Measurements from ENCODE around the gene MAGEB17. TPM values are rescaled to one million over a fixed set of nuclear protein-coding genes. Genes with fewer than 3 reads are reported as not detected.
"Not testable (repeated sequence)": the region's sequence is repeated elsewhere in the genome, so short reads cannot be mapped to it uniquely, and the experiment has no call there.

The MAGEB17 gene
- total RNA-seq, 2 donors from 2014 or later = not detected

- H3K27ac ChIP-seq = no peak overlapping the region
- intact Hi-C loops (cut with DNase I) = no loop called here
Observed at GRCh38 chrX:16143968-16144367, 23.3 kb upstream of the MAGEB17 start.

GRCh38 chrX:16144420-16144819, 22.9 kb upstream of the MAGEB17 start:
- Histone ChIP-seq H3K9ac (ENCODE audit: low read depth in 2 of 2, low read length in 2 of 2) (no peak overlapping the region), H3K27me3 (no peaks in the 10 kb centered on the region), H3K4me3 (no peak overlapping the region), H3K36me3 (no peaks in the 10 kb centered on the region), H3K4me1 (no peaks in the 10 kb centered on the region), H3K27ac (no peak overlapping the region), H3K9me3 (no peaks in the 10 kb centered on the region)
- DNase-seq = no peak
- intact Hi-C loops (cut with DNase I) = no loop called here
- TF ChIP-seq, protein P1, sequence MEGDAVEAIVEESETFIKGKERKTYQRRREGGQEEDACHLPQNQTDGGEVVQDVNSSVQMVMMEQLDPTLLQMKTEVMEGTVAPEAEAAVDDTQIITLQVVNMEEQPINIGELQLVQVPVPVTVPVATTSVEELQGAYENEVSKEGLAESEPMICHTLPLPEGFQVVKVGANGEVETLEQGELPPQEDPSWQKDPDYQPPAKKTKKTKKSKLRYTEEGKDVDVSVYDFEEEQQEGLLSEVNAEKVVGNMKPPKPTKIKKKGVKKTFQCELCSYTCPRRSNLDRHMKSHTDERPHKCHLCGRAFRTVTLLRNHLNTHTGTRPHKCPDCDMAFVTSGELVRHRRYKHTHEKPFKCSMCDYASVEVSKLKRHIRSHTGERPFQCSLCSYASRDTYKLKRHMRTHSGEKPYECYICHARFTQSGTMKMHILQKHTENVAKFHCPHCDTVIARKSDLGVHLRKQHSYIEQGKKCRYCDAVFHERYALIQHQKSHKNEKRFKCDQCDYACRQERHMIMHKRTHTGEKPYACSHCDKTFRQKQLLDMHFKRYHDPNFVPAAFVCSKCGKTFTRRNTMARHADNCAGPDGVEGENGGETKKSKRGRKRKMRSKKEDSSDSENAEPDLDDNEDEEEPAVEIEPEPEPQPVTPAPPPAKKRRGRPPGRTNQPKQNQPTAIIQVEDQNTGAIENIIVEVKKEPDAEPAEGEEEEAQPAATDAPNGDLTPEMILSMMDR (IDR thresholded peaks at IDR 0.05) = no peak

More at GRCh38 chrX:16143968-16144367, 23.3 kb upstream of the MAGEB17 start:
- Histone ChIP-seq H3K4me1 (no peaks in the 10 kb centered on the region), H3K4me3 (no peak overlapping the region), H3K36me3 (no peaks in the 10 kb centered on the region), H3K9ac (ENCODE audit: low read depth in 2 of 2, low read length in 2 of 2) (no peak overlapping the region), H3K9me3 (no peaks in the 10 kb centered on the region), H3K27me3 (no peaks in the 10 kb centered on the region)
- TF ChIP-seq, protein P1 (IDR thresholded peaks at IDR 0.05) = no peak
- no peak for DNase-seq

DNA sequence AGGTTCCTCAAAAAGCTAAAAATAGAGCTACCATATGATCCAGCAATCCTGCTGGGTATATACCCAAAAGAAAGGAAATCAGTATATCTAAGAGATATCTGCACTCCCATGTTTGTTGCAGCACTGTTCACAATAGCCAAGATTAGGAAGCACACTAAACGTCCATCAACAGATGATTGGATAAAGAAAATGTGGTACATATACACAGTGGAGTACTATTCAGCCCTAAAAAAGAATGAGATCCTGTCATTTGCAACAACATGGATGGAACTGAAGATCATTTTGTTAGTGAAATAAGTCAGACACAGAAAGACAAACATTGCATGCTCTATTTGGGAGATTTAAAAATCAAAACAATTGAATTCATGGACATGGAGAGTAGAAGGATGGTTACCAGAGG, 22.2 kb upstream of the MAGEB17 start:
- intact Hi-C loops (cut with DNase I); DNase-seq; H3K4me1 ChIP-seq; H3K36me3 ChIP-seq; H3K9me3 ChIP-seq; H3K27me3 ChIP-seq; H3K27ac ChIP-seq; H3K9ac ChIP-seq (ENCODE audit: low read depth in 2 of 2, low read length in 2 of 2); H3K4me3 ChIP-seq: not testable (repeated sequence)

DNA sequence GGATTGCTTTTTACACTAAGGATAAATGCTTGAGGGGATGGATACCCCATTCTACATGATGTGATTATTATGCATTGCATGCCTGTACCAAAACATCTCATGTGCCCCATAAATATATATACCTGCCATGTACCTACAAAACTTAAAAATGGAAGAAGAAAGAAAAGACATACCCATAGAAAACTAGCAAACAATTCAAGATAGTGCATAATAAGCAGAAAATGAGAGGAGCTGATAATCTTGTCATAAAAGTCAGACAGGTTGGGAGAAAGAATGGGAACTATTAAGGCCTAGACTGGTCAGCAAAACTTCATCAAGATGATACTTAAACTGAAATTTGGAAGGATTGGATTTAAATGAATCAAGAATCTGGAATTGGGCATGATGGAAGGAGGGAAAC, 21.6 kb upstream of the MAGEB17 start:
- no peaks in the 10 kb centered on the region for H3K4me1 ChIP-seq
- TF ChIP-seq, protein P1 (IDR thresholded peaks at IDR 0.05) = no peak
- intact Hi-C loops (cut with DNase I) = no loop called here

DNA sequence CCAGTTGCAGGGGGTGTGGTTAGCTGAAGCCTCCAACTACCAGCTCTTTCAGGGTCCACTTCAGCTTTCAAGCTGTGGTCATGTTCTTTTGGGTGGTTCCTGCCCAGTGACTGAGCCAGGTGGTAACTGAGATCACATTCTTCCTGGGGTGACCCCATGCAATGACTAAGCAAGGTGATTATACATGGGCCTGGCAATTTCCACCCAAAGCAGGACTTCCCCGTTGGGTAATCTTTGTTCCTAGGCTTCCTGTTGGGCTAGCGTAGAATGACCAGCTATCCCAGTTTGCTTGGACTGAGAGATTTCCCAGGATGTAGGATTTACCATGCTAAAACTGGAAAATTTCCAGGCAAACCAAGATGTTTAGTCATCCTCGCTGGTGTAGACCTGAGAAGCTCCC, 18.4 kb upstream of the MAGEB17 start:
- H3K27me3 ChIP-seq = no peaks in the 10 kb centered on the region
- no peak overlapping the region for H3K9ac ChIP-seq (ENCODE audit: low read depth in 2 of 2, low read length in 2 of 2)
- no peak for DNase-seq
- no peaks in the 10 kb centered on the region for H3K36me3 ChIP-seq
- TF ChIP-seq, protein P1 (IDR thresholded peaks at IDR 0.05) = no peak
- H3K27ac ChIP-seq = no peak overlapping the region
- H3K4me1 ChIP-seq = no peaks in the 10 kb centered on the region
- intact Hi-C loops (cut with DNase I) = no loop called here
- H3K9me3 ChIP-seq = no peaks in the 10 kb centered on the region
- no peak overlapping the region for H3K4me3 ChIP-seq

More for the DNA sequence above, 21.6 kb upstream of the MAGEB17 start:
- no peaks in the 10 kb centered on the region for H3K9me3 ChIP-seq
- no peak overlapping the region for H3K27ac ChIP-seq
- DNase-seq = no peak
- H3K27me3 ChIP-seq = no peaks in the 10 kb centered on the region
- no peaks in the 10 kb centered on the region for H3K36me3 ChIP-seq
- no peak overlapping the region for H3K9ac ChIP-seq (ENCODE audit: low read depth in 2 of 2, low read length in 2 of 2)
- no peak overlapping the region for H3K4me3 ChIP-seq

GRCh38 chrX:16155581-16156096, 11.6 kb upstream of the MAGEB17 start:
- H3K27ac ChIP-seq = no peak overlapping the region

More at GRCh38 chrX:16155581-16156096, 11.6 kb upstream of the MAGEB17 start:
- Histone ChIP-seq H3K36me3 (no peaks in the 10 kb centered on the region), H3K4me1 (no peaks in the 10 kb centered on the region), H3K9ac (ENCODE audit: low read depth in 2 of 2, low read length in 2 of 2) (no peak overlapping the region), H3K27me3 (no peaks in the 10 kb centered on the region), H3K4me3 (no peak overlapping the region), H3K9me3 (no peaks in the 10 kb centered on the region)
- TF ChIP-seq, protein P1 (IDR thresholded peaks at IDR 0.05) = no peak
- DNase-seq = no peak
- intact Hi-C loops (cut with DNase I) = no loop called here
